ENCODE results near the gene MYOZ2.
"Not testable (repeated sequence)": the region's sequence is repeated elsewhere in the genome, so short reads cannot be mapped to it uniquely, and the experiment has no call there.

MYOZ2 gene

GRCh38 chr4:119130365-119131065 lies 5.1 kb upstream of the MYOZ2 start:
- no peak for DNase-seq

GRCh38 chr4:119131164-119131563 lies 4.5 kb upstream of the MYOZ2 start:
- no peak for DNase-seq

- no peak for DNase-seq
These were observed 3.3 kb upstream of the MYOZ2 start for GRCh38 chr4:119132306-119132705.

GRCh38 chr4:119136546-119136945 lies 914 bp downstream of the MYOZ2 start:
- DNase-seq = no peak

GRCh38 chr4:119138046-119138445 lies 2.4 kb downstream of the MYOZ2 start:
- no peak for DNase-seq

- DNase-seq = no peak
These were observed 3.7 kb downstream of the MYOZ2 start for GRCh38 chr4:119139311-119139710.

GRCh38 chr4:119139822-119140252 lies 4.2 kb downstream of the MYOZ2 start:
- no peak for DNase-seq

GRCh38 chr4:119141283-119141682 lies 5.7 kb downstream of the MYOZ2 start:
- DNase-seq = not testable (repeated sequence)

- no peak for DNase-seq
These were observed 7.2 kb downstream of the MYOZ2 start for GRCh38 chr4:119142833-119143232.

- DNase-seq = not testable (repeated sequence)
These were observed 7.7 kb downstream of the MYOZ2 start for GRCh38 chr4:119143341-119143740.

GRCh38 chr4:119149110-119149509 lies 13.5 kb downstream of the MYOZ2 start:
- DNase-seq = no peak

GRCh38 chr4:119151161-119151560 lies 15.5 kb downstream of the MYOZ2 start:
- DNase-seq = no peak

- DNase-seq = no peak
These were observed 17.1 kb downstream of the MYOZ2 start for GRCh38 chr4:119152741-119153140.

- DNase-seq = no peak
These were observed 26.5 kb downstream of the MYOZ2 start for GRCh38 chr4:119162174-119162573.

- DNase-seq = no peak
These were observed 30.1 kb downstream of the MYOZ2 start for GRCh38 chr4:119165767-119166166.

- no peak for DNase-seq
These were observed 34.6 kb downstream of the MYOZ2 start for GRCh38 chr4:119170195-119170594.

- DNase-seq = no peak
These were observed 36.6 kb downstream of the MYOZ2 start for GRCh38 chr4:119172223-119172622.

GRCh38 chr4:119173729-119174361 lies 38.2 kb downstream of the MYOZ2 start:
- not testable (repeated sequence) for DNase-seq

GRCh38 chr4:119179011-119179410 lies 43.4 kb downstream of the MYOZ2 start:
- no peak for DNase-seq

- DNase-seq = no peak
These were observed 48.5 kb downstream of the MYOZ2 start for GRCh38 chr4:119184128-119184527.

GRCh38 chr4:119189638-119190037 lies 54.0 kb downstream of the MYOZ2 start:
- DNase-seq = no peak

GRCh38 chr4:119190354-119190753 lies 54.7 kb downstream of the MYOZ2 start:
- no peak for DNase-seq

- DNase-seq = no peak
These were observed 55.9 kb downstream of the MYOZ2 start for GRCh38 chr4:119191505-119191904.

- DNase-seq = no peak
These were observed 62.2 kb downstream of the MYOZ2 start for GRCh38 chr4:119197772-119198212.

- DNase-seq = no peak
These were observed 69.3 kb downstream of the MYOZ2 start for GRCh38 chr4:119204916-119205315.
